ENCODE measurements around the gene PTPRN2.

- TF ChIP-seq CTCF (IDR thresholded peaks at IDR 0.05) (no peak), POLR2A (IDR thresholded peaks at IDR 0.05) (no peak)
Measured at GRCh38 chr7:157938211-157938610, 649.4 kb downstream of the PTPRN2 start.
